Activated T-cell treated with anti-CD3 and anti-CD28 coated beads, Interleukin-2, amount 50 U/mL, for 24 hours (primary cell): ENCODE measurements around the gene TRPT1.
A peak's percentile ranks its signal among the peaks of the same experiment; 100 is the strongest.

Experiments used
- DNase-seq: peaks from one replicate; pipeline ENCODE4 v3.0.0-alpha.2; 2020
- H3K27ac Mint-ChIP-seq: 2 replicates; pipeline ENCODE4 v1.8.0; 2020; ENCODE audit warnings: mild to moderate bottlenecking, mixed read lengths
- H3K27me3 Mint-ChIP-seq: 2 replicates; pipeline ENCODE4 v1.8.0; 2020; ENCODE audit warnings: mixed read lengths
- H3K36me3 Mint-ChIP-seq: 2 replicates; pipeline ENCODE4 v1.8.0; 2020; ENCODE audit warnings: low read depth, mixed read lengths
- H3K4me1 Mint-ChIP-seq: 2 replicates; pipeline ENCODE4 v1.8.0; 2020; ENCODE audit warnings: low read depth, mixed read lengths
- H3K4me3 Mint-ChIP-seq: 2 replicates; pipeline ENCODE4 v1.8.0; 2020; ENCODE audit warnings: mild to moderate bottlenecking, moderate library complexity, mixed read lengths
- H3K9me3 Mint-ChIP-seq: 2 replicates; pipeline ENCODE4 v1.8.0; 2020; ENCODE audit warnings: mixed read lengths

TRPT1 gene

GRCh38 chr11:64220271-64220670 lies 5.7 kb downstream of the TRPT1 start:
- H3K27ac Mint-ChIP-seq = peak overlapping the region; percentile 37
- H3K4me3 Mint-ChIP-seq = no peak overlapping the region
- H3K4me1 Mint-ChIP-seq = peaks cover 15% of the 10 kb centered on the region
- DNase-seq = no peak
- H3K36me3 Mint-ChIP-seq = peaks cover 90% of the 10 kb centered on the region
- no peaks in the 10 kb centered on the region for H3K9me3 Mint-ChIP-seq
- H3K27me3 Mint-ChIP-seq = no peaks in the 10 kb centered on the region

GRCh38 chr11:64219755-64220154 lies 6.2 kb downstream of the TRPT1 start:
- no peaks in the 10 kb centered on the region for H3K27me3 Mint-ChIP-seq
- H3K4me3 Mint-ChIP-seq = no peak overlapping the region
- peaks cover 90% of the 10 kb centered on the region for H3K36me3 Mint-ChIP-seq
- no peaks in the 10 kb centered on the region for H3K9me3 Mint-ChIP-seq
- H3K27ac Mint-ChIP-seq = peak overlapping the region; percentile 34
- H3K4me1 Mint-ChIP-seq = peaks cover 15% of the 10 kb centered on the region
- DNase-seq = no peak

GRCh38 chr11:64219354-64219684 lies 6.7 kb downstream of the TRPT1 start:
- H3K27me3 Mint-ChIP-seq = no peaks in the 10 kb centered on the region
- no peak overlapping the region for H3K4me3 Mint-ChIP-seq
- H3K36me3 Mint-ChIP-seq = peaks cover 90% of the 10 kb centered on the region
- DNase-seq = no peak
- peak overlapping the region; percentile 34 for H3K27ac Mint-ChIP-seq
- peaks cover 18% of the 10 kb centered on the region for H3K4me1 Mint-ChIP-seq
- no peaks in the 10 kb centered on the region for H3K9me3 Mint-ChIP-seq

DNA sequence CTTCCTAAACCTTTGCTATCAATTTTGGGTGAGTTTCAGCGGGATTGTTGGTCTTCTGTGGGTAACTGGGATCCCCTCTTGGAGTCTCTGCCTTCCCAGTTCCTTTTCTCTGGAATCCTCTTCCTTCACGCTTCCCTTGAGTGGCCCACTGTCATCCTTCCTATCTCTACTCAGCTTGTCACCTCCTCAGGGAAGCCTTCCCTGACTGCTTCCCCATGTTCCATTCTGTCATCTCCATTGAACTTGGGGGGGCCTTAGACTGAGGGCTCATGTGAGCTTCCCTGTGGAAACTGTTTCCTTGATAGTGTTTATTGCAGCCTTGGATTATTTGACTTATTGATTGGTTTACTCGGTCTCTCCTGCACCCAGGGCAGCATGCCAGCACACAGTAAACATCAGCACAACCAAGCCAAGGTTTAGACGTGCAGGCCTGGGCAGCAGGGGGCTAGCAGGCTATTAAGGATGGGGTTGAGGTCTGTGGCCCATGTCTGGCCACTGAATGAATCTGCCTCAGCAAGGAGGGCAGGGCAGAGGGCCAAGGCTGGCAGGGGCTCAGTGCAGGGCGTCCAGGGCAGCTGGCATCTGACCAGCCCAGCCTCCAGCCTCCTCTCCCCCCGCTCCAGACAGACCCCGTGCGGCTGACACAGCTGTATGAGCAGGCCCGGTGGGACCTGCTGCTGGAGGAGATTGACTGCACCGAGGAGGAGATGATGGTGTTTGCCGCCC lies 7.2 kb downstream of the TRPT1 start:
- DNase-seq = no peak
- peaks cover 20% of the 10 kb centered on the region for H3K4me1 Mint-ChIP-seq
- H3K4me3 Mint-ChIP-seq = no peak overlapping the region
- no peaks in the 10 kb centered on the region for H3K9me3 Mint-ChIP-seq
- no peaks in the 10 kb centered on the region for H3K27me3 Mint-ChIP-seq
- peak overlapping the region; percentile 34 for H3K27ac Mint-ChIP-seq
- peaks cover 90% of the 10 kb centered on the region for H3K36me3 Mint-ChIP-seq

GRCh38 chr11:64216879-64217278 lies 9.1 kb downstream of the TRPT1 start:
- Mint-ChIP-seq H3K36me3 (peaks cover 91% of the 10 kb centered on the region), H3K4me3 (no peak overlapping the region), H3K9me3 (no peaks in the 10 kb centered on the region), H3K27ac (peak overlapping the region; percentile 52), H3K27me3 (no peaks in the 10 kb centered on the region), H3K4me1 (peaks cover 31% of the 10 kb centered on the region)
- DNase-seq = no peak

- Mint-ChIP-seq H3K27me3 (no peaks in the 10 kb centered on the region), H3K36me3 (peaks cover 92% of the 10 kb centered on the region), H3K9me3 (no peaks in the 10 kb centered on the region), H3K4me1 (peaks cover 55% of the 10 kb centered on the region), H3K4me3 (no peak overlapping the region), H3K27ac (peak overlapping the region; percentile 85)
- DNase-seq = no peak
Measured at GRCh38 chr11:64211181-64211872, 14.7 kb downstream of the TRPT1 start.

DNA sequence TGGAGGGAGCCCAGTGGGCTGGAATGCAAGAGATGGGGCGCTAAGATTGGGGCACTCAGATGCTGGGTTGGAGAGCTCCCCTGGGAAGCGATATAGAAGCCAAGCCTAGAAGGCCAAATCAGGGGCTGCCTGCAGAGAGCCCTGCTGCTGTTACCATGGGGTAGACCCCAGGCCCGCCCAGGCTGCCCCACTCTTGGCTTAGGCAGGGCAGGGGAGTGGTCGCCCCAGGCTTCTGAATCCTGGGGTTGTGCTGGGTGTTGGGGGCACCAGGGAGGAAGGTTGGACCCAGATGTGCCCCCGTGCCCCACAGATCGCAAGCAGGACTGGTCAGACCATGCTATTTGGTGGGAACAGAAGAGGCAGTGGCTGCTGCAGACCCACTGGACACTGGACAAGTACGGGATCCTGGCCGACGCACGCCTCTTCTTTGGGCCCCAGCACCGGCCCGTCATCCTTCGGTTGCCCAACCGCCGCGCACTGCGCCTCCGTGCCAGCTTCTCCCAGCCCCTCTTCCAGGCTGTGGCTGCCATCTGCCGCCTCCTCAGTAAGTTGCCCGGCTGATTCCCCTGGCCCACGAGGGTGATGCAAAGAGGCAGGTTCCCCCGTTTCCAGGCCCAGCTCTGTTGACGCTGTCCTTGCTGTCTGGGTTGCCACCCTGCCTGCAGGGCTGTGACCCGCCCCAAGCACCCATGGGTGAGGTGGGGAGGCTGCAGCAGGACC lies 15.5 kb downstream of the TRPT1 start:
- Mint-ChIP-seq H3K4me3 (peak overlapping the region; percentile 6), H3K27ac (peak overlapping the region; percentile 99), H3K27me3 (no peaks in the 10 kb centered on the region), H3K4me1 (peaks cover 63% of the 10 kb centered on the region), H3K36me3 (peaks cover 93% of the 10 kb centered on the region), H3K9me3 (no peaks in the 10 kb centered on the region)
- DNase-seq = no peak

GRCh38 chr11:64209563-64209843 lies 16.5 kb downstream of the TRPT1 start:
- Mint-ChIP-seq H3K4me3 (peak overlapping the region; percentile 98), H3K27me3 (no peaks in the 10 kb centered on the region), H3K4me1 (peaks cover 60% of the 10 kb centered on the region), H3K9me3 (no peaks in the 10 kb centered on the region), H3K27ac (peak overlapping the region; percentile 99), H3K36me3 (peaks cover 93% of the 10 kb centered on the region)
- no peak for DNase-seq

DNA sequence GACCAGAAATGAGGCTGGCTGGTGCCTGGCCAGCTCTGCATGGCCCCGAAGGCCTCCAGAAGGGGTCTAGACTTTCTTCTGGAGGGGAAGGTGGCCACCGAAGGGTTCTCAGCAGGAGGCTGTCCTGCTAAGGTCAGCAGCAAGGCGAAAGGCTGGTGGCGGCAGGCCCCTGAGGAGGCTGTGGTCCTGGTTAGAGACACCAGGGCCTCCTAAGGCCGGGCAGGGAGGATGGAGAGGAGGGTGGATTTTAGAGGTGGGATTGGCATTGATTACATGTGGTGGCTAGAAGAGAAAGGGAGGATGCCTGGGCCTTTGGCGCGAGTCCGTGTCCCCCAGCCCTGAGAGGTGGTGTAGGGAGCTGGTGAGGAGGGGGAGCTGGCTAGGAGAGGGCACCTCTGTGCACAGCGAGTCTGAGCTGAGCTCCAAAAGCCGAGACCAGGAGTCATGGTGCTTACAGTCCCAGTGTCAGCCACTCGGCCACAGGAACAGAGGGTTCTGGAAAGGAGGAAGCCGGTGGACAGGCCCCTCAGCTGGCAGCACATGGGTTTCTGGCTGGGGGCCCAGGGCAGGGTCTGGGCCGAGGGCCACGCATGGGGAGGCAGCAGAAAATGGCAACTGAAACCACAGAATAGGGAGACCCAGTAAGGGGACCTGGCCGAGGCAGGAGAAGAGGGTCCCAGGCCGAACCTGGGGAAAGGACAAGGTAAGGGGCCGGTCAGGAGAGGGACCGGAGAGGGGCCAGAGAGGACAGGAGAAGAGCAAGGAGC lies 17.0 kb downstream of the TRPT1 start:
- DNase-seq = no peak
- Mint-ChIP-seq H3K9me3 (no peaks in the 10 kb centered on the region), H3K36me3 (peaks cover 93% of the 10 kb centered on the region), H3K27ac (peak overlapping the region; percentile 99), H3K4me3 (peak overlapping the region; percentile 98), H3K4me1 (peaks cover 61% of the 10 kb centered on the region), H3K27me3 (no peaks in the 10 kb centered on the region)

DNA sequence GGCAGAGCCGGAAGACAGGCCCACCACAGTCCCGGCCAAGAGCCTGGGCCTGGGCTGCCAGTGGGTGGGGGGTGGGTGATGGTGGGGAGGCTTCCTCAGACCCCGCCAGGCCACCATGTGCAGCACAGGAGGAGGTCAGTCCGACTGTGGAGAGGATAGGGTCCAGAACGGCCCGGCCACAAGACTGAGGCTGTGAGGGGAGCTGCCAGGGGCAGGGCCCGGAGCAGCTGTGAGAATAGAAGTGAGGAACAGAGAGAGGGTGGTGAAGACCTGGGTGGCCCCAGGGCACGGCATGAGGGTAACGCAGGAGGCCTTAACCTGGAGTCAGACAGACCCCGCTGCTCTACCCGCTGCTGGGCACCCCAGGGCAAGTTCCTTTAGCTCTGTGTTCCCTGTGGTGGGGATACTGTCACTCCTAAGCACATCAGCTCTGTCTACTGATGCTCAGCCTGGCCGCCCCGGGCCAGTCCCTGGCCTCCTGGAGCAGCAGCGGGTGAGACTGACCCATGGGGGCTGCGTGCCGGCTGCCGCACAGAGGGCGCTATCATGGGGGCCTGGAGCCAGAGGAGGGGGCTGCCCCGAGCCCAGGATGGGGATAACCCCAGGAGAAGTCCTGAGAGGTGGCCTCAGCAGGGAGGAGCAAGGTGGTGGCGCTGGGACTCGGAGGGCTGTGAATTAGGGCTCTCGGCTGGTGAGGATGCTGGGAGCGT lies 17.7 kb downstream of the TRPT1 start:
- Mint-ChIP-seq H3K4me3 (peak overlapping the region; percentile 98), H3K9me3 (no peaks in the 10 kb centered on the region), H3K27ac (peak overlapping the region; percentile 99), H3K27me3 (no peaks in the 10 kb centered on the region), H3K4me1 (peaks cover 62% of the 10 kb centered on the region), H3K36me3 (peaks cover 95% of the 10 kb centered on the region)
- DNase-seq = no peak

GRCh38 chr11:64207256-64208085 lies 18.5 kb downstream of the TRPT1 start:
- peaks cover 97% of the 10 kb centered on the region for H3K36me3 Mint-ChIP-seq
- peak overlapping the region; percentile 98 for H3K4me3 Mint-ChIP-seq
- peak; percentile 90 for DNase-seq
- H3K27me3 Mint-ChIP-seq = no peaks in the 10 kb centered on the region
- H3K27ac Mint-ChIP-seq = peak overlapping the region; percentile 99
- peaks cover 64% of the 10 kb centered on the region for H3K4me1 Mint-ChIP-seq
- H3K9me3 Mint-ChIP-seq = no peaks in the 10 kb centered on the region

DNA sequence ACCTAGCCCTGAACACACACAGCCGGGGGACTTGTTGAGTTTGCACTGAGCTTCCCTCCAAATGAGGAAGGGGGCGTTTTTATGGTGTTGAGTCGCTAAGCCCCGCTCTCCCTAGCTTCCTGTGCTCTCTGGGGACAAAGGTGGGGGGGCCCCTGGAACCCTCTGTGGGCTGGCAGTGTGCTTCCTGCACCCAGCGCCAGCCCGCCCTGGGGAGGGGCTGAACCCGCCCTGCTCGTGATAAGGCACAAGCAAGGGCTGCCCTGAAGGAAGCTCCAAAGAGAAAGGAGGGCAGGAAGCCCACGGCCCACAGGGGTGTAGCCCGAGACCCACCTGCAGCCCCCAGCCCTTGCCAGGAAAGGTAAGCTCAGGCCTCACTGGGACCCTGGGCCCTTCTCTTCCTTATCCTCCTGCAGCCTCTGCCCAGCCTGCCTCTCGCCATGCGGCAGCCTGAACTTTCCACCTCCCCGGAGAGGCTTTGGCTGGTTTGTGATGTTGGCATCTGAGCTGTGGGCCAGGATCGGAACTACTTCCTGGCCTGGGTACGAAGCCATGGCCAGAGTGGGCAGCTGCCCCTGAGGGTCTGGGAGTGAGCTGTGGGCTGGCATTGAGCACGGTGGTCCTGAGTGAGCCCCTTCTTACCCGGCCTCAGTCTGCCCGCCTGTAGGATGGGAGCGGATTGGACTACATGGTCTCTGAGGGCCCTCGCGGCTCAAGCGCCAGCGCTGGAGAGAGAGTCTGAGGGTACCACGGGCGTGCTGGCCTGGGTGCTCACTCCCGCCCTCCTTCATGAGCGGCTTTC lies 19.3 kb downstream of the TRPT1 start, which contains the start of gene FERMT3:
Gene FERMT3, plus strand, starts transcription at position 265 of the 799 bp plus-strand sequence. CDS start 644 bp downstream, outside the sequence.
- DNase-seq = peak; percentile 84
- Mint-ChIP-seq H3K27ac (peak within 1 kb of the TSS; percentile 99), H3K9me3 (no peaks in the 10 kb centered on the region), H3K36me3 (peaks cover 97% of the 10 kb centered on the region), H3K27me3 (no peaks in the 10 kb centered on the region), H3K4me3 (peak within 1 kb of the TSS; percentile 98), H3K4me1 (peaks cover 60% of the 10 kb centered on the region)
